Esophagus muscularis mucosa (tissue), 4 donors: ENCODE results near the gene ERGIC1. TPM values are rescaled to one million over a fixed set of nuclear protein-coding genes. Genes with fewer than 3 reads are reported as not detected.
A peak's percentile ranks its signal among the peaks of the same experiment; 100 is the strongest.

ENCODE experiments used
- DNase-seq: peaks from one replicate; pipeline ENCODE4 v3.0.0-alpha.2; 2017; ENCODE audit errors: extremely low spot score
- H3K27ac ChIP-seq, 4 donors: fragments of 200-600 bp; sonication (generic); replicated peaks in 1 of 4; 1 replicate in 3 of 4; 2 replicates in 1 of 4; pipeline ENCODE4 v1.5.1; 2016 to 2019; ENCODE audit warnings: mild to moderate bottlenecking in 1 of 4
- H3K27me3 ChIP-seq, 4 donors: fragments of 200-600 bp; sonication (generic); one replicate each; pipeline versions ENCODE4 v1.5.1 to v1.6.0; 2016 to 2019
- H3K36me3 ChIP-seq, 4 donors: fragments of 200-600 bp; sonication (generic); one replicate each; pipeline ENCODE4 v1.5.1; 2016 to 2019
- H3K4me1 ChIP-seq, 4 donors: fragments of 200-600 bp; sonication (generic); one replicate each; pipeline ENCODE4 v1.5.1; 2016 to 2019
- H3K4me3 ChIP-seq, 4 donors: fragments of 200-600 bp; sonication (generic); 1 replicate in 2 of 4; 2 replicates in 2 of 4; pipeline ENCODE4 v1.5.1; 2016 to 2019; ENCODE audit warnings: mild to moderate bottlenecking in 4 of 4, moderate library complexity in 1 of 4
- H3K9me3 ChIP-seq, 4 donors: fragments of 200-600 bp; sonication (generic); 1 replicate in 3 of 4; 2 replicates in 1 of 4; pipeline ENCODE4 v1.5.1; 2016 to 2019
- EP300 ChIP-seq: sonication (generic); formaldehyde crosslinking; IDR thresholded peaks from one replicate; pipeline ENCODE4 v1.6.1; 2017; ENCODE audit warnings: antibody characterized with exemption
- POLR2A ChIP-seq: fragments of 450-650 bp; IDR thresholded peaks from one replicate; pipeline ENCODE4 v1.6.1; 2017; ENCODE audit warnings: antibody characterized with exemption, moderate library complexity, mild to moderate bottlenecking, low read depth
- POLR2AphosphoS5 ChIP-seq, 2 donors: sonication (generic); formaldehyde crosslinking; IDR thresholded peaks; one replicate each; pipeline ENCODE4 v1.6.1; 2017; ENCODE audit warnings: antibody characterized with exemption in 2 of 2
- WGBS: methylation state at CpG from one replicate; pipeline ENCODE4 v1.1.5; 2018; 5-methylcytosine and 5-hydroxymethylcytosine counted together
- intact Hi-C: fragments of 100-400 bp; cut with DNase I; formaldehyde crosslinking; loops from one replicate; pipeline ENCODE4 v1.15.1; 2023
- total RNA-seq, 4 donors: library from RNA; depleted of rRNA; stranded (reverse); fragments of >200 nt; gene quantifications; one replicate each; pipeline versions ENCODE4 v1.1.0 to v1.2.1, GENCODE V29; 2016
- TF ChIP-seq, protein P1 (sequence below), 3 experiments: fragments of 200-600 bp in 2 of 3; fragments of 450-650 bp in 1 of 3; sonication (generic) in 2 of 3; IDR thresholded peaks; one replicate each; pipeline ENCODE4 v1.5.1; 2017 to 2019; ENCODE audit warnings: antibody characterized with exemption in 3 of 3, mild to moderate bottlenecking in 2 of 3, moderate library complexity in 1 of 3

ERGIC1 gene
- total RNA-seq, 4 donors from 2014 or later: 105 to 161 (median 145) TPM

DNA sequence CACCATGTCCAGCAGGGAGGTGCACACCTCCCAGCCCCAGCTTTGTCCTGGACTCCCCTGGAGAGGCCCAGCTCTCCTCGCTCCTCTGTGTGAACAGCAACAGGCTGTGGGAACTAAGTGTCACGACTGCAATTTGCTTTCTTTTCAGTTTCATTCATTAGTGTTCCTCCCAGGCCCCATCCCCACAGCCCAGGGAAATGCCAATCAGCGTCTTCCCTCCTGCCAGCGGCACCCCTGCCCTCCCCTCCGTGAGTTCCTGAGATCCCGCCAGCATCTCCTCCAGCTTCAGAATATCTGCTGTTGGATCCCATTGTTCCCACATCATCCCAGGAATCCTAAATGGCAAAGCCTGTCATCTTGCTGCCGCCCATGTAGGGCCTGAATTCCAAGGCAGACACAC is 112.1 kb downstream of the ERGIC1 start:
- H3K4me3 ChIP-seq: no peak overlapping the region
- H3K36me3 ChIP-seq: peaks cover 6 to 69% (median 65%) of the 10 kb centered on the region in 4 donors
- H3K9me3 ChIP-seq: no peaks in the 10 kb centered on the region
- no peak for DNase-seq
- H3K27me3 ChIP-seq: no peaks in the 10 kb centered on the region
- 79% methylated on average over 7 of the region's 7 CpGs for WGBS
- peak overlapping the region in 1 of 4 donors; percentile 30 for H3K27ac ChIP-seq
- H3K4me1 ChIP-seq: peaks cover 0 to 11% (median 6%) of the 10 kb centered on the region in 4 donors
- TF ChIP-seq POLR2A (no peak), POLR2AphosphoS5 (IDR thresholded peaks at IDR 0.05) (no peak), EP300 (no peak)
- TF ChIP-seq, protein P1, sequence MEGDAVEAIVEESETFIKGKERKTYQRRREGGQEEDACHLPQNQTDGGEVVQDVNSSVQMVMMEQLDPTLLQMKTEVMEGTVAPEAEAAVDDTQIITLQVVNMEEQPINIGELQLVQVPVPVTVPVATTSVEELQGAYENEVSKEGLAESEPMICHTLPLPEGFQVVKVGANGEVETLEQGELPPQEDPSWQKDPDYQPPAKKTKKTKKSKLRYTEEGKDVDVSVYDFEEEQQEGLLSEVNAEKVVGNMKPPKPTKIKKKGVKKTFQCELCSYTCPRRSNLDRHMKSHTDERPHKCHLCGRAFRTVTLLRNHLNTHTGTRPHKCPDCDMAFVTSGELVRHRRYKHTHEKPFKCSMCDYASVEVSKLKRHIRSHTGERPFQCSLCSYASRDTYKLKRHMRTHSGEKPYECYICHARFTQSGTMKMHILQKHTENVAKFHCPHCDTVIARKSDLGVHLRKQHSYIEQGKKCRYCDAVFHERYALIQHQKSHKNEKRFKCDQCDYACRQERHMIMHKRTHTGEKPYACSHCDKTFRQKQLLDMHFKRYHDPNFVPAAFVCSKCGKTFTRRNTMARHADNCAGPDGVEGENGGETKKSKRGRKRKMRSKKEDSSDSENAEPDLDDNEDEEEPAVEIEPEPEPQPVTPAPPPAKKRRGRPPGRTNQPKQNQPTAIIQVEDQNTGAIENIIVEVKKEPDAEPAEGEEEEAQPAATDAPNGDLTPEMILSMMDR (IDR thresholded peaks at IDR 0.05): no peak
- intact Hi-C loops: no loop called here

DNA sequence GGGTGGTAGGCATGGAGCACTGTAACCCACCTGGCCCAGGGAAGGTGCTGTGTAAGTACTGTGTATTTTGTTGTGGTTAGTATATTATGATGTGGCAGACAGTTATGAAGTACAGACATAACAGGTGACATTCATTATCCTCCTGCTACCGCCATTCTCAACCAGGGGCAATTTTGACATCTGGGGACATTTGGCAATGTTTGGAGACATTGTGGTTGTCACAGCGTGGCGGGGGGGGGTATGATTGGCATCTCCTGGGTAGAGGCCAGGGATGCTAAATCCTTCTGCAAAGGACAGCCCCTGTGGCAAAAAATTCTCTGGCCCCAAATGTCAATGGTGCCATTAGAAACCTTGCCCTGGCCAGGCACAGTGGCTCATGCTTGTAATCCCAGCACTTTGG is 115.4 kb downstream of the ERGIC1 start:
- Histone ChIP-seq H3K9me3 (no peaks in the 10 kb centered on the region), H3K36me3 (peaks cover 6 to 56% (median 48%) of the 10 kb centered on the region in 4 donors), H3K27ac (peak overlapping the region in 1 of 4 donors; percentile 11), H3K4me1 (peaks cover 0 to 34% (median 10%) of the 10 kb centered on the region in 4 donors), H3K4me3 (no peak overlapping the region), H3K27me3 (no peaks in the 10 kb centered on the region)
- 100% methylated on average over 1 of the region's 3 CpGs for WGBS
- TF ChIP-seq POLR2AphosphoS5 (IDR thresholded peaks at IDR 0.05) (no peak), POLR2A (no peak), EP300 (no peak)
- TF ChIP-seq, protein P1 (IDR thresholded peaks at IDR 0.05): no peak
- DNase-seq: no peak
- intact Hi-C loops: no loop called here

DNA sequence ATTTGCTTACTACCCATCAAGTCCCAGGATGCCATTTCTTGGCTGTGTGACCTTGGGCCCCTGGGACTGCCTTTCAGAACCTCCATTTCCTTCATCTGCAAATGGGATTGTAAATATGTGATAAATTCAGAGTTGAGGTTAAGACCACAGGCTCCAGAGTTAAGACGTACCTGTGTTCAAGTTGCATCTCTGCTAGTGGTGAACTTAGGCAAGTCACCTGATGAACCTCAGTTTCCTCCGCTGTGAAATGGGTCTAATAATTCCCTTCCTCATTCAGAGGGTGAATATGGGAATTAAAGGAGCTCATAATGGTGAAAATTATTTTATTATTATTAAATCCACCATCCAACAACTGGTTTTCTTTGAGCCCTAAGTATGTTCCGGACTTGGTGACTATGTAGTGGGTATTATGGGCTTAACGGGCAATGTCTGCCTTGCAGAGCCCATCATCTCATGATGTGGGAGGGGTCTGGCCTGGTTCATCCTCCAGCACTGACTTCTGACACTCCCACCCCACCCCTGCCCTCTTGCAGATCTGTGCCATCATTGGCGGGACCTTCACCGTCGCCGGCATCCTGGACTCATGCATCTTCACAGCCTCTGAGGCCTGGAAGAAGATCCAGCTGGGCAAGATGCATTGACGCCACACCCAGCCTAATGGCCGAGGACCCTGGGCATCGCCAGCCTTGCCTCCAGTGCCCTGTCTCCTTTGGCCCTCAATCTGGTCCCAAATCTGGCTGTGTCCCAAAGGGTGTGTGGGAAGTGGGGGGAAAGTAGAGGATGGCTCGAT is 116.3 kb downstream of the ERGIC1 start:
- TF ChIP-seq POLR2A: no peak
- TF ChIP-seq, protein P1 (IDR thresholded peaks at IDR 0.05): no peak
- Histone ChIP-seq H3K4me3 (no peak overlapping the region), H3K36me3 (peaks cover 6 to 47% (median 40%) of the 10 kb centered on the region in 4 donors), H3K27me3 (no peaks in the 10 kb centered on the region), H3K27ac (peak overlapping the region in 2 of 4 donors; percentile 68 to 79), H3K9me3 (no peaks in the 10 kb centered on the region), H3K4me1 (peaks cover under 1 to 38% (median 11%) of the 10 kb centered on the region in 4 donors)
- WGBS: 99% methylated on average over 10 of the region's 12 CpGs
- no peak for DNase-seq
- intact Hi-C loops: no loop called here

DNA sequence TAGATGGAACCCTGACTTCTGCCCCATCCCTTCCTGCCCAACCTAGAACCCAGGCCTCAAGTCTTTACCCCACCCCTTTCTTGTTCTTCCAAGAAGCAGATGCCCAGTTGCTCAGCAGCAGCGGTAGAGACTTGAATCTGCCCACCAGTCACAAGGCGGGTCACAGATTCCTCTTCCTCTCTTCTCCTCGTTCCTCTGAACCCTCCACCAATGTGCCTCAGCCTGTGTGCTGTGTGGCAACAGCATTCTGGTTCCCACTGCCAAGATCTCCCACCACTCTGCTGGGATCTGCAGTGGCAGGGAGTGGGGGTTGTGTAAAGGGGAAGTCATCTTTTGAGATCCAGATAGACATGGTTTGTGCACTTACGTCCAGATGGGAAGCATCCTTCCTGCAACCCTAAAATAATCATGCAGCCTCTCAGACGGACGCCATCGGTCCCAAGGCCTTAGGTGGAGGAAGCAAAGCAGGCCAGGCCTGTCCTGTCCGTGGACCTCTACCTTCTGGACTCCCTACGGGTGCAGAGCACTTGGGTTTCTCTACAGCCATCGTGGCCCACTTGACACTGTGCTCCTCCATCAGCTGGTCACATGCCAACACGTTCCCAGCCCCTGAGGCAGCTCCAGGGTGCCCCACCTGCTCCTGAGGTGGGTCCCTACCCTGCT is 117.5 kb downstream of the ERGIC1 start:
- intact Hi-C loops: no loop called here
- no peak for DNase-seq

More for the DNA sequence above, 117.5 kb downstream of the ERGIC1 start:
- Histone ChIP-seq H3K27ac (peak overlapping the region in 3 of 4 donors; percentile 68 to 79 (median 73)), H3K9me3 (no peaks in the 10 kb centered on the region), H3K4me3 (no peak overlapping the region), H3K36me3 (peaks cover 2 to 37% (median 30%) of the 10 kb centered on the region in 4 donors), H3K4me1 (peaks cover 8 to 49% (median 14%) of the 10 kb centered on the region in 4 donors), H3K27me3 (no peaks in the 10 kb centered on the region)
- WGBS: 80% methylated on average over 11 of the region's 11 CpGs
- TF ChIP-seq POLR2AphosphoS5 (IDR thresholded peaks at IDR 0.05) (no peak), EP300 (no peak), POLR2A (no peak)
- TF ChIP-seq, protein P1 (IDR thresholded peaks at IDR 0.05): no peak
